Midbrain (tissue), 1 donor: ENCODE results near the gene SEMA7A.
"Not testable (repeated sequence)": the region's sequence is repeated elsewhere in the genome, so short reads cannot be mapped to it uniquely, and the experiment has no call there.

Experiments
- DNase-seq: peaks from one replicate; lab custom pipeline; 2025; lab: John Stamatoyannopoulos, UW

The SEMA7A gene

DNA sequence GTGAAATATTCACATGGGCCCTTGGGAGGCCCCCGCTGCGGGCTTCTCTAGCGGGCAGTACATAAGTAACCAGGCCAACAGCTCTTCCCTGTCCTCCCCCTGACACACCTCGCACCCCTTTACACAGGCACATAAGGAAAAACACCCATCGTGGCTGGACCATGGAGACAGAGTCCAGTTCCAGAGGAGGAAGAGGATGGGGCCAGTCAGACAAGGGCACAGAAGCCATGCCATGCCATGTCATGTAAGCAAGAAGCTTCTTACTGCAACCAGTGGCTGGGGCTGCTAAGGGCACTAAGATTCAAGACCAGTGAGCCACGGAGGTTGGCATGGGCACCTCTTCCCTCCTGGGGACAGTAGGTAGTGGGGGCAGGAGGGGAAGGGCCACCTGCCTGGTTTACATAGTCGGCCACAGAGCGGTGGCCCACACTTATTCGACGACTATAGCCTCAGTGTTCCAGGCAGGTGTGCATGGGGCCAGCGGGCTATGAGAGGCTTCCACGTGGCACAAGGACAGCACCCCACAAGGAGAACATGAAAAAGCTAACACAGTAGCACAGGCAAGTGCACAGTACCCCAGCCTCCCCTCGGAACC is 60.6 kb downstream of the SEMA7A start:
- DNase-seq, result no peak

DNA sequence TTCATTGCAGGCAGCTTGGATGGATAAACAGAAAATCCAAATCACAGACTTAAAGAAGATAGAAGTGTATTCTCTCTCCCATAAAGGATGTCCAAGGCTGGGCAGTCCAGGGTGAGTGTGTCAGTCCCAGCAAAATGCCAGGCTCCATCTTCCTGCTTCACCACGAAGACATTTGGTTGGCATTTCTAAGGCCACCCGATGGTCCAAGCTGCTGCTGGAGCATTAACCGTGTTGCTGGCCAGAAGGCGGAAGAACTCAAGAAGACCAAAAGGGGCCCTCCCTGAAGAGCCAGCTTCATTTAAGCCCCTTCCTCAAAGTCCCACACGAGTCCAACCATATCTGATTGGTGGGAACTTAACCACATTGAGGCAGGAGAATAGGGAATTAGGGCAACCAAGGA is 63.3 kb downstream of the SEMA7A start:
- DNase-seq, result no peak

DNA sequence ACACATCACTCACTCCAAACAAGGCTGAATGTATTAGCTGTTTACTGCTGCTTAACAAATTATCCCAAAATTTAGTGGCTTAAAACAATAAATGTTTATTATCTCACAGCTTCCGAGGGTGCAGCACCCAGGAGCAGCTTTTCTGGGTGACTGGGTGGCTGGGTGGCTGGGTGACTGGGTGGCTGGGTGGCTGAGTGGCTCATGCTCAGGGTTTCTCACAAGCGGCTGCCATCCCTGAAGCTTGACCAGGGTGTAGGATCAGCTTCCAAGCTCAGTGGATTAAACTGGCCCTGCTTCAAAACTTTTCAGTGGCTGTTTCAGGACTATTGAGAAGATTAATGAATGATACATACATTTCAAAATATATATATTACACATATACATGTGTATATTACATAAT is 64.0 kb downstream of the SEMA7A start:
- no peak for DNase-seq

DNA sequence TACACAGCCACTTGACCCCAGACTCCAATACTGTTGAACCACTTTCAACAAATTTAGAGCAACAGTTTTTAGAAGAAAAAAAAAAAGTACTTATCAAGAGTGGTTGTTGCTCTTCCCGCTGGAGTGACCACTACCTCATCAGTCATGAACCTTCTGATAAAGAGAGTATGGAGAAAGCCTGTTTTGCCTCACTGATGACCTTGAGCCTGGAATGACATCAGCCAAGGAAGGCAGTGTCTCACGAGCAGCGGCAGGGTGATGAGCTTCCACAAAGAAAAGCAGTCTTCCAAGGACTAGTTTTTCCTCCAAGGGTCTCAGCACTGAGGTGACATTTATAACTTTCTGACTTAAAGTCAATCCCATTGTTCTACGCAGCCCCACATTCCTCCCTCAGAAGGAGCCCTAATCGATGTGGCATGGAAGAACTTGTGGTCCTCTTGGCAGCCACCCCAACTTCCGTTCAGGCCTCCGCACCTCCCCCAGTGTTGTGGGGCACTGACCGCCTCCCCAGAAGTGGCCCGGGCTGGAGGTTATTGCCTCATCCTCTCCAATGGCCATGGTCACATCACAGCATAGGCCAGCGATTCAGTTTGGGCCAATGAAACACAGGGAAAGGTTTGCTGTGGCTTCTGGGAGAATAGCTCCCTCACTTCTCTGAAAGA is 64.5 kb downstream of the SEMA7A start:
- DNase-seq, result no peak

DNA sequence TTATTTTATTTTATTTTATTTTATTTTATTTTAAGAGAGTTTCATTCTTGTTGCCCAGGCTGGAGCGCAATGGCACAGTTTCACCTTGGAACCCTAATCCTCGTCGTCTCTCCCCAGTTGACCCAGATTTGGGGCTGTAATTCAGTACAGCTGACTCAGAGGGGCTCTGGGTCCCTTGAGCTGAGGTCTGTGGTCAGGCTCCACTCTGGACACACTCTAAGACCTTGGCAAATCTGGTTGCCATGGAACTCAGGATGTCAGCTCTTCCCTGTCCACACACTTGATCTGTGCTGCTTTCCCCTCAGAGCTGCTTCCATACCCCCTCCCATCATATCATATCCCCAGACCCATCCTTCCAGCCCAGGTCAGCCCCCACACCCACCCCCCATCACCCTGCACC is 65.6 kb downstream of the SEMA7A start:
- no peak for DNase-seq

DNA sequence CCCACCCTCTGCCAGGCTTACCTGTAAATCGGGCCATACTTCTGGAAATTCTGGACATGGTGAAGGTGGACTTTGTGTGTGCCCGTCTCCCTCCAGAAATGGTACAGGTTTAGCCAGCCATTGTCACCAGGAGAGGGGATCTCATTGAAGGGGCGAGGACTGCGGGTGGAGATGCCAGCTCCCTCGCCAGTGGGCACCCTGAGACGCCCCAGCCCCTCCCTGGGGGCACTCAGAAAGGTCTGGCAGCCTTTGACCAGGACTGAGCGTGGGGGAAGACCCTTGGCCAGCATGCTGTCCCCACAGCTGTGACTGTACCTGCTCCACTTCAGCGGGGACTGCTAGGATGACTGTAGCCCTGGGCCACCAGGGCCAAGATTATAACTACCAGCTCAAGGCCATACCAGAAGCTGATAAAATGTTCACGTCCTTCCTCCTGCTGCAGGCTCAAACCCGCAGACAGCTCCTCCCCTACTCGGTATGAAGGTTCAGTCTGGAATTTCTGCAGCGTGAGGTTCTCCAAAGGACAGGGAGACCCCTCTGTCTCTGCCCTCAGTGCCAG is 66.4 kb downstream of the SEMA7A start, which contains the start of gene CYP11A1:
Gene CYP11A1, minus strand, starts transcription at position 351 of the 559 bp plus-strand sequence. Its CDS starts 61 bp downstream, at position 290.
- DNase-seq, result no peak

DNA sequence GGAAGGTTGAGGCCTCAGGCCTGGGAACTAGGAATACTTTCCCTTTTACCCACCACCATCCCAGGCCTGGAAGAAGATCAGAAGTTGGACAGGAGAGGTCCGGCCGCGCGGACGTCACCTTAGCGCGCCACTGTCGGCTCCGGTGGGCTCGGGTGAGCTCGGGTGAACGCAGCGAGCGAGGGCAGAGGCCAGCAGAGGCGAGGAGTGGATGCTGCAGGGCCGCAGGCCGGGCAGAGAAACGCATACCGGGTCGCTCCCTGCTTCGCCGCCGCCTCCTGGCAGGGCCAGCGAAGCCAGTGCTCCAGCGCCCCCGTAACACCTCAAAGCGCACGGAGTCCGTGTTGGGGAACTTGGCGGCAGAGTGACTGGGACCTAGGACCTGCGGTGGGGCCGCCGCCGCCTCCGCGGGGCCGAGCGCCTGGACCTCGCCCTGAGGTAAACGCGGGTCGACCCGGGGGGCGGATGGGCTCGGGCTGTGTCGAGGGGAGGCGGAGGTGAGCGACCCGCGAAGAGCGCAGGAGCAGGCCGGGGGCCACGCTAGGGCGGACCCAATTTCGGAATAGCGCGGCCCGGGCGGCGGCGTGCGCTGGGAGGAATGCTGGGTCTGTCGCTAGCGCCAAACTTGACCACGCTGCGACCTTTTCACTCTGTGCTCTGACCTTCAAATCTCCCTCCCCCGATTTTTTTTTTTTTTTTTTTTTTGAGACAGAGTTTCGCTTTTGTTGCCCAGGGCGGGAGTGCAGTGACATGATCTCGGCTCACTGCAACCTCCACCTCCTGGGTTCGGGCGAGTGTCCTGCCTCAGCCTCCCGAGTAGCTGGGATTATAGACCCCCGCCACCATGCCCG is 67.9 kb downstream of the SEMA7A start:
- DNase-seq, result no peak

DNA sequence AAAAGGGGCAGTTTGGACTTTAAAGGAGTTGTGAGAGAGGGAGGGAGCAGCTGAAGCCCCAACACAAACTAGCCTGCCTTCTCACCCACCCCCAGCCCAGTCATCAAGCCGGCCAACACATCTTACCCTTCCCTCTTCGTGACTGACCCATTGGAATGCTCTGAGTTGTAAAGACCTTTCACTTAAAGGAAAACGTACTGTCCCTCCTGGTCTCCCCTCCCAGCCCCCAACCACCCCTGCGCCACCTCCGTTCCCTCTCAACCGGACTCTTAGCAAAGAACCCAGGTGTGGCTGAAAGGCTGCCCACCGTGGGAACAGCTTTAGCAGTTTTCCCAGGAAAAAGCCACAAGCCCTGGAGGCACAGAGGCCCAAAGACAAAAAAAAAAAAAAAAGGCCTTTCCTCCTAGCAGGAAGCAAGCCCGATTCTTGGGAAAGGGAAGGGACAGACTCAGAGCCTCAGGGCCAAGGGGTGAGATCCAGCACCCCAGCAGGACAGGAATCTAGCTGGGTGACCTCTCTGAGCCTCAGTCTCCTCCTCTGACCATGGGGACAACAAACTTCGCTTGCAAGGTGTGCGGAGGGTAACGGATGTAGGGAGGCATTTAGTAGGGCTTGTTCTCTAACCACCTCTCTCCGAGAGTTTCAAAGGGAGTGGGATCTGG is 68.7 kb downstream of the SEMA7A start:
- DNase-seq, result no peak

DNA sequence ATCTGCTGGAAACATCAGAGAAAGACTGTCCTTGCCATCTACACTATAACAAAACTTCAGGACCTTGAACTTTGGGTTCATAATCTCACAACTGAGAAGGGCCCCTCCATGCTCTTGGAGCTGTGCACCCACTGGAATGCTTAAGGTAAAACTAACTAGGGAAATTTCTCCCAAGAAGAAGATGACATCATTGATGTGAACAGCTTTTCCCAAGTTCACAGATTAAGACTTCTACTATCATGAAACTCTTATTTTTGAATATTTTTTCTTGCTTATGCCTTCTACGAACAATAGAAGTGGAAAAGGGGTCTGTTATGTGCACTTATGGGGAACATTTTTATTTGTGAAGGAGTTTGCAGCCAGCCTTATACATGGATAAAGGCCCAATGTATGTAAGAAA is 71.3 kb downstream of the SEMA7A start:
- no peak for DNase-seq

DNA sequence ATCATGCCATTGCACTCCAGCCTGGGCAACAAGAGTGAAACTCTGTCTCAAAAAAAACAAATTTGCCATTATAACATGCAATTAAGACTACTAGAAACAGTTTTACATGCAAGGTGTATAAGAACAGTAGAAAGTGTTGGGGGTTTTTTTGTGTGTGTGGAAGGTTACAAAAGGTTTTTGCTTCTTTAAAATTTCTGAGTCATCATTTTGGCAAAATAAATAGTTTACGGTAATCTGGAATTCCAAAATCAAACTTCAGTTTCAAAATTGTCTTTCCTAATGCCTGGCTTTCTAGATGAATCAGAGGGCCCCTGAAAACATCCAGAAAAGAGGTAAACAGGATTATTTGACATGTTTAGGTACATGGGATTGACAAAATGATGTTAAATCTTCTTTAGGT is 72.9 kb downstream of the SEMA7A start:
- DNase-seq, result not testable (repeated sequence)

DNA sequence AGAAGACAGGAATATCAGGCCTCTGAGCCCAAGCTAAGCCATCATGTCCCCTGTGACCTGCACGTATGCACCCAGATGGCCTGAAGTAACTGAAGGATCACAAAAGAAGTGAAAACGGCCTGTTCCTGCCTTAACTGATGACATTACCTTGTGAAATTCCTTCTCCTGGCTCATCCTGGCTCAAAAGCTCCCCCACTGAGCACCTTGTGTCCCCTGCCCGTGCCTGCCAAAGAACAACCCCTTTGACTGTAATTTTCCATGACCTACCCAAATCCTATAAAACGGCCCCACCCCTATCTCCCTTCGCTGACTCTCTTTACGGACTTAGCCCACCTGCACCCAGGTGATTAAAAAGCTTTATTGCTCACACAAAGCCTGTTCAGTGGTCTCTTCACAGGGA is 74.4 kb downstream of the SEMA7A start:
- DNase-seq, result not testable (repeated sequence)
